KOPT-K1 (cell line): ENCODE results near the gene CCDC63.

Experiments used
- H3K27ac ChIP-seq: fragments of 200-600 bp; sonication (generic); 2 replicates; pipeline ENCODE4 v1.5.1; 2016; ENCODE audit warnings: antibody characterized with exemption, mild to moderate bottlenecking, low read depth, low read length; ENCODE audit not compliant: poor library complexity, severe bottlenecking
- H3K36me3 ChIP-seq: fragments of 200-600 bp; sonication (generic); 2 replicates; pipeline ENCODE4 v1.5.1; 2017; ENCODE audit warnings: antibody characterized with exemption, mild to moderate bottlenecking, low read length, moderate library complexity; ENCODE audit not compliant: insufficient read depth
- H3K9me3 ChIP-seq: fragments of 200-600 bp; sonication (generic); 2 replicates; pipeline ENCODE4 v1.5.1; 2017; ENCODE audit warnings: antibody characterized with exemption, low read length, mild to moderate bottlenecking; ENCODE audit not compliant: insufficient read depth, poor library complexity, severe bottlenecking

CCDC63 gene

GRCh38 chr12:110888256-110888991 is 41.6 kb downstream of the CCDC63 start:
- Histone ChIP-seq H3K36me3 (no peaks in the 10 kb centered on the region), H3K27ac (no peak overlapping the region), H3K9me3 (no peaks in the 10 kb centered on the region)

- no peaks in the 10 kb centered on the region for H3K36me3 ChIP-seq
- H3K27ac ChIP-seq, result no peak overlapping the region
- H3K9me3 ChIP-seq, result no peaks in the 10 kb centered on the region
Measured at GRCh38 chr12:110889361-110889760, 42.6 kb downstream of the CCDC63 start.

GRCh38 chr12:110893956-110894355 is 47.2 kb downstream of the CCDC63 start:
- H3K9me3 ChIP-seq, result no peaks in the 10 kb centered on the region
- H3K36me3 ChIP-seq, result no peaks in the 10 kb centered on the region
- no peak overlapping the region for H3K27ac ChIP-seq

GRCh38 chr12:110896559-110896958 is 49.8 kb downstream of the CCDC63 start:
- H3K27ac ChIP-seq, result no peak overlapping the region

GRCh38 chr12:110901401-110901800 is 54.6 kb downstream of the CCDC63 start:
- Histone ChIP-seq H3K27ac (no peak overlapping the region), H3K9me3 (no peaks in the 10 kb centered on the region), H3K36me3 (no peaks in the 10 kb centered on the region)

More at GRCh38 chr12:110896559-110896958, 49.8 kb downstream of the CCDC63 start:
- H3K36me3 ChIP-seq, result no peaks in the 10 kb centered on the region
- H3K9me3 ChIP-seq, result no peaks in the 10 kb centered on the region

GRCh38 chr12:110903511-110903910 is 56.7 kb downstream of the CCDC63 start:
- H3K9me3 ChIP-seq, result no peaks in the 10 kb centered on the region
- no peaks in the 10 kb centered on the region for H3K36me3 ChIP-seq
- no peak overlapping the region for H3K27ac ChIP-seq

- Histone ChIP-seq H3K27ac (no peak overlapping the region), H3K9me3 (no peaks in the 10 kb centered on the region), H3K36me3 (no peaks in the 10 kb centered on the region)
Measured at GRCh38 chr12:110906083-110906482, 59.3 kb downstream of the CCDC63 start.

GRCh38 chr12:110906516-110906915 is 59.7 kb downstream of the CCDC63 start:
- Histone ChIP-seq H3K36me3 (no peaks in the 10 kb centered on the region), H3K27ac (no peak overlapping the region), H3K9me3 (no peaks in the 10 kb centered on the region)

- Histone ChIP-seq H3K27ac (no peak overlapping the region), H3K9me3 (no peaks in the 10 kb centered on the region), H3K36me3 (no peaks in the 10 kb centered on the region)
Measured at GRCh38 chr12:110906985-110907384, 60.2 kb downstream of the CCDC63 start.

- Histone ChIP-seq H3K27ac (no peak overlapping the region), H3K36me3 (no peaks in the 10 kb centered on the region), H3K9me3 (no peaks in the 10 kb centered on the region)
Measured at GRCh38 chr12:110907583-110907982, 60.8 kb downstream of the CCDC63 start.

- no peaks in the 10 kb centered on the region for H3K36me3 ChIP-seq
- no peaks in the 10 kb centered on the region for H3K9me3 ChIP-seq
- H3K27ac ChIP-seq, result no peak overlapping the region
Measured at GRCh38 chr12:110908377-110909152, 61.8 kb downstream of the CCDC63 start.

- H3K9me3 ChIP-seq, result no peaks in the 10 kb centered on the region
- no peak overlapping the region for H3K27ac ChIP-seq
- no peaks in the 10 kb centered on the region for H3K36me3 ChIP-seq
Measured at GRCh38 chr12:110912263-110912662, 65.5 kb downstream of the CCDC63 start.

GRCh38 chr12:110913119-110914056 is 66.6 kb downstream of the CCDC63 start:
- H3K27ac ChIP-seq, result no peak overlapping the region
- H3K36me3 ChIP-seq, result no peaks in the 10 kb centered on the region
- no peaks in the 10 kb centered on the region for H3K9me3 ChIP-seq

GRCh38 chr12:110916295-110916875 is 69.6 kb downstream of the CCDC63 start:
- H3K9me3 ChIP-seq, result no peaks in the 10 kb centered on the region
- no peak overlapping the region for H3K27ac ChIP-seq
- no peaks in the 10 kb centered on the region for H3K36me3 ChIP-seq
